Stromal cell of bone marrow (primary cell): ENCODE measurements around the gene SFXN3.

Experiments used
- DNase-seq: peaks from one replicate; pipeline ENCODE4 v3.0.0-alpha.2; 2012; ENCODE audit warnings: low read depth

The SFXN3 gene

DNA sequence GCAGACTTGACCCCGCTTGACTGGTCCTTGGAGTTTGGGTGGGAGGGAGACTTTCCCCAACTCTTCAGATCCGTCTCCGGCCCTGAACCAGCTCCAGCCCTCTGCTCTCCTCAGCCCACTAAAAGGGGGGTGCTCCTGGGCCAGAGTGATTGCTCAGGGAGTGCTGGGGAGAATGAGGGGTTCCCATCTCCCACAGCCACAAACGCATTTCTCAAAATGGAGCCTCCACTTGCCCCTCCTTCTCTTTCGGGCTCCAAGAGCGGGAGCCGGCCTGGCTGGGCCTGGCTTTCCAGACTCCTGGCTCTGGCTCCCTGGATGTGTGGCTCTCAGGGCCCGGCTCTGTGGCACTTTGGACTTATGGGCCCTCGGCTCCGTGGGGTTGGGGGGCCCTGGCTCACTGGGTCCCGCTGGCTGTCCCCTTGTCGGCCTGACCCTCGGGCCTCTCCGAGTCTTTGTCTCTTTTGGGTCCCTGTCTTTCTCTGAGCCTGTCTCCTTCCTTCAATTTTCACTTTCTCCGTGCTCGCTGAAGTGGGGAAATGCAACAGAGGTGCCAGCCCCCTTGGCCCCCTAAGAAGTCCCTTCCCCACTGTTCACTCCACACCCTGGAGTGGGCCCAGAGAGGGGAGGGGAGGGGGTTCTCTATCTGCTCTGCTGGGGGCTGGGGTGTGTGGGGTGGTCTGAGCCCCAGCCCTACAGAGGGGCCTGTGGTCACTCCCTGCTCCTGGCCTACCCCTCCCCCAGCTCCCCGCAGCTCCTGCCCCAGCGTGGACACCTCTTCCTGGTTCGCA, 30.7 kb upstream of the SFXN3 start:
- DNase-seq = no peak

DNA sequence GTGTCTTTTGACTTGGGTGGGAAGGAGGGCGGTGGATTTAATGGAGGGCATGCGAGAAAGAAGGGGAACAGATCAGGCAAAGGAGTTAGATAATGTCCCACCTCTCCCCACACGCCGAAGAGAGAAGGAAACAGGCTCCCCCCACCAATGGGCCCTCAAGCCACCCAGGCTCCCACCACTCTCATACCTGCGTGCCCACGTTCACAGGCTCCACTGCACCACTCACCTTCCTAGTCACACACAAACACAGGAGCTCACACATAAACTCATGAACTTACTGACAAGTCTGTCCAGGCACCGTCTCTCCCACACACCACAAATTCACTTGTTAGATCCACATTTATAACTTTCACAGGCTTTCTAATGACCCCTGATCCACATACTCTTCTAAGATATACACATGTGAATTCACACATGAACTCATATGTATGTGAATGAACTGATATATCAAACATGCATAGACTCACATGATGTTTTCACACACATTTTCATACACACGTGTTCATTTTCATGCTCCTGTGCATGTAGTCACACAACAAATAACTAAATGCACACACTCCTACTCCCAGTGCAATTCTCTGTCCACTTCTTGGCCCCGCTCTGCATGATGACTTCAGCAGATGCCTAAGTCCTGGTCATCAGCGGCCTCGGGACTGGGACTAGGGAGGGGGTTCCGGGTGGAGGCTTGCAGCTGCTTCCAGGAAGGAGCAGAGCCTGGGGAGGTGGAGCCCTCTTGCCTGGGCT, 29.9 kb upstream of the SFXN3 start:
- peak; percentile 95 for DNase-seq

DNA sequence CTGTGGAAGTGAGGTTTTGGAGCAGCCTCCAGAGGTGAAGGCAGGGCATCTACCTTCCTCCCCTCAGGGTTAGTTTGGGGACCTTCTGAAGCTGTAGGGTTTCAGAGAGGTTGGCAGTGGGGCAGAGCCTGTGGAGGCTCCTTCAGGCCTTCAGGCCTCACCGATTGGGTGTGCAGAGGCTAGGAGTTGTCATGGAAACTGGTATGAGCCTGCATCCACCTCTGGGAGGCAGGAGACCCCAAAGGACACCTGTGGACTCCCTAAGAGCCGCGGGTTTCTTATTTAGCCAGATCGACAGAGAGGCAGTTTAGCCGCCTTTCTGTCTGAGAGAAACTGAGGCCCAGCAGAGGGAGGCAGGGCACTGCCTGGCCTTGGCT, 29.4 kb upstream of the SFXN3 start:
- no peak for DNase-seq

DNA sequence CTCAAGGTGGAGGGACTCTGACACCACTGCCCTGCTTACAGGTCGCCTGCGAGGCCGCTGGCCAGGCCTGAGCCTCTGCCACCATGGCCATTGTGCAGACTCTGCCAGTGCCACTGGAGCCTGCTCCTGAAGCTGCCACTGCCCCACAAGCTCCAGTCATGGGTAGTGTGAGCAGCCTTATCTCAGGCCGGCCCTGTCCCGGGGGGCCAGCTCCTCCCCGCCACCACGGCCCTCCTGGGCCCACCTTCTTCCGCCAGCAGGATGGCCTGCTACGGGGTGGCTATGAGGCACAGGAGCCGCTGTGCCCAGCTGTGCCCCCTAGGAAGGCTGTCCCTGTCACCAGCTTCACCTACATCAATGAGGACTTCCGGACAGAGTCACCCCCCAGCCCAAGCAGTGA, 28.6 kb upstream of the SFXN3 start:
- no peak for DNase-seq

DNA sequence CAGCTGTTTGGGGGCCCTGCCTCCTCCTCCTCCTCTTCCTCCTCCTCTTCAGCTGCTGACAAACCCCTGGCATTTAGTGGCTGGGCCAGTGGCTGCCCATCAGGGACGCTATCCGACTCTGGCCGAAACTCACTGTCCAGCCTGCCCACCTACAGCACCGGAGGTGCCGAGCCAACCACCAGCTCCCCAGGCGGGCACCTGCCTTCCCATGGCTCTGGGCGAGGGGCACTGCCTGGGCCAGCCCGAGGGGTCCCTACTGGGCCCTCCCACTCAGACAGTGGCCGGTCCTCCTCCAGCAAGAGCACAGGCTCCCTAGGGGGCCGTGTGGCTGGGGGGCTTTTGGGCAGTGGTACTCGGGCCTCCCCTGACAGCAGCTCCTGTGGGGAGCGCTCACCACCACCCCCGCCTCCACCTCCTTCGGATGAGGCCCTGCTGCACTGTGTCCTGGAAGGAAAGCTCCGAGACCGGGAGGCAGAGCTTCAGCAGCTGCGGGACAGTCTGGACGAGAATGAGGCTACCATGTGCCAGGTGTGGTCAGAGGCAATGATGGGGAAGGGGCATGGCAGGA, 27.3 kb upstream of the SFXN3 start:
- no peak for DNase-seq

DNA sequence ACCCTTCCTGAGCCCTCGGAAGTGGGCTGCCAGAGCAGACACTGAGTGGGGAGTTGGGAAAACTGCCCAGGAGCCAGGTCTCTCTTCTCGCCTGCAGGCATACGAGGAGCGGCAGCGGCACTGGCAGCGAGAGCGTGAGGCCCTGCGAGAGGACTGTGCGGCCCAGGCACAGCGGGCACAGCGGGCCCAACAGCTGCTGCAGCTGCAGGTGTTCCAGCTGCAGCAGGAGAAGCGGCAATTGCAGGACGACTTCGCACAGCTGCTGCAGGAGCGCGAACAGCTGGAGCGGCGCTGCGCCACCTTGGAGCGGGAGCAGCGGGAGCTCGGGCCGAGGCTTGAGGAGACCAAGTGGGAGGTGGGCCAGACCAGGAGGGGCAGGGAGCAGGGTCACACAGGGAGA, 25.7 kb upstream of the SFXN3 start:
- DNase-seq = no peak

DNA sequence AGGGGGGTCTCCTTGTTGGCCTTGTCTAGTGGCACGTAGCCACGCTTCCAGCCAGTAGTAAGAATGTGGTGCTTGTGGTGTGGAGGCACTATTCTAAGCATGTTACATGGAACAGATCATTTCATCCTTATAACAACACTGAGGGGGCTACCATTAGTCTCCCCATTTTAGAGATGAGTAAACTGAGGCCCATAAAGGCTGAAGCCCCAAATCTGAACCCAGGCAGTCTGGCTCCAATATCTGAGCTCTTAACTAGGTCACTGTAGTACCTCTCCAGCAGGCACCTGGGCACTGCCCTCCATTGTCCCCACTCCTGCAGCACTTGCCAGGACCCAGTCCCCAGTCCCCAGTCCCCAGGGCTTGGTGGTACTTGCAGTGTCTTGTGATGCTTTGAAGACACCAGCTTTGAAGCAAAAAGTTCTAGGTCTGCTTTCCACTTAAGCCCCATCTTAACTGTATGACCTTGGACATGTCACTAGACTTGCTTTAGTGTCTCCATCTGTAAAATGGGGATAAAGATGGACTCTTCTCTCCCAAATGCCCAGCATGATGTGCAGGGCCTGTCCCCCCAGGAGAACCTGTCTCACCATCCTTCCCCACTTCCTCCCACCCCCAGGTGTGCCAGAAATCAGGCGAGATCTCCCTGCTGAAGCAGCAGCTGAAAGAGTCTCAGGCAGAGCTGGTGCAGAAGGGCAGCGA, 25.0 kb upstream of the SFXN3 start:
- DNase-seq = no peak

DNA sequence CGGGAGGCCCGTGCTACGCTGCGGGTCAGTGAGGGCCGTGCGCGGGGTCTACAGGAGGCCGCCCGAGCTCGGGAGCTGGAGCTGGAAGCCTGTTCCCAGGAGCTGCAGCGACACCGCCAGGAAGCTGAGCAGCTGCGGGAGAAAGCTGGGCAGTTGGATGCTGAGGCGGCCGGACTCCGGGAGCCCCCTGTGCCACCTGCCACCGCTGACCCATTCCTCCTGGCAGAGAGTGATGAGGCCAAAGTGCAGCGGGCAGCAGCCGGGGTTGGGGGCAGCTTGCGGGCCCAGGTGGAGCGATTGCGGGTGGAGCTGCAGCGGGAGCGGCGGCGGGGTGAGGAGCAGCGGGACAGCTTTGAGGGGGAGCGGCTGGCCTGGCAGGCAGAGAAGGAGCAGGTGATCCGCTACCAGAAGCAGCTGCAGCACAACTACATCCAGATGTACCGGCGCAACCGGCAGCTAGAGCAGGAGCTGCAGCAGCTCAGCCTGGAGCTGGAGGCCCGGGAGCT, 24.4 kb upstream of the SFXN3 start:
- DNase-seq = no peak

DNA sequence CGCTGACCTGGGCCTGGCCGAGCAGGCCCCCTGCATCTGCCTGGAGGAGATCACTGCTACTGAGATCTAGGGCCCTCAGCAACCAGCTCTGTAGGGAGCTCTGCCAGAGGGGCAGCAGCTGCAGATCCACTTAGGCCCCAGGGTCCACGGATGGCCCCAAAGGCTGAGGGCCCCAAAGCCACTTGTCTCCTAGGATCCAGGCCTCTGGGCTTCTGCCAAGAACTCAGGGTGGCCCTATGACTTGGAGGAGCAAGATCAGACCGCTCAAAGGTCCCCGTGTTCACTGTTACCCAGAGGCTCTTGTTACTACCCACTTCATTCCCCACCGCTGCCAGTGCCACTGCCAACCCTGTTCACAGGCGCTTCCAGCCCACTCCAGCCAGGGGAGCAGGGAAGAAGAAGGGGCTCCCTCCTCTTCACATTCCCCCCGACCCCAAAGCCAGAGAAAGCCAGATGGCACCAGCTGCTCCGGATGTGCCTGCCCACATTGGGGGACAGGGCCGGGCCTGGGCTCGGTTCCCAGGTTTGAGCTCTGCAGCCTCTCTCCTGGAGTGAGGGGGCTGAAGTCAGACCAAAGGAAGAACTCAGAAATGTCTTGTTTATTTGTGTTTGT, 23.8 kb upstream of the SFXN3 start:
- no peak for DNase-seq

DNA sequence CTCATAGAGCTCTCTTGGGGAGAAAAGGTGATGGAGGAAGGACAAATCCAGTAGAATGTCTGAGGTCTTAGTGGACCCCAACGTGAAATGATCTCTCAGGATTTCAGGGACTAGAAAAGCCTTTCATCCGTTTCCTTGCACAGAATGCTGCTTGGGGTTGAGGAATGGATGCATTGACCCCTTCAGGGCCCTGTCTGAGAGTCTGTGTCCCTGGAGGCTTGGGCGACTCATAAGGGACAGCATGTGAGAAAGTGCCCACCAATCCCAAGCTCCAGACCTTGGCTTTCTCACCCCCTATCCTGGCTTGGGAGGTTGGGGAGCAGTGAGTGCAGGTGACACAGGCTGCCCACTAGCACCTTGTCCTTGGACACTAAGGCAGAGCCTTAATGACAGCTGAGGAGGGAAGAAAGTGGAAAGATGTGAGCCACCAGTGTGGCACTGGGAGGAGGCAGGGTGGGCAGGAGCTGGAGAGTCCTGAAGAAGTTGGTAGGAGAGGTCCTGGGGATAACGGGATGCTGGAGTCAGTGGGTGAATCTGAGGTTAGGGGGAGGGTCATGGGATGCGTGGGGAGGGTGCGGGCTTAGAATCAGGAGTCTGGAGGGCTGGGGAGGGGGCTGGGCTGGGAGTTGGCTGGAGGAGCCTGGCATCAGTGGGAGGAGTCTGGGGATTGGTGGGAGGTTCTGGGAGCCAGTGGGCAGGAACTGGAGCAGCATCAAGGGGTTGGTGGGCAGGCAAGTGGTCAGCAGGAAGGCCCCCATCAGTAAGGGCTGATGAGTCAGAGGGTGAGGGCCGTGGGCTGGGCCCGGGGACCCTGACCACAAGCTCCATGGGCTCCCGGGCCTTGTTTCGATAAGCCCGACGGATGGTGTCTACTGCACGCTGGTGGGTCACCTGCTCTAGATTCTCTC, 22.9 kb upstream of the SFXN3 start:
- no peak for DNase-seq

DNA sequence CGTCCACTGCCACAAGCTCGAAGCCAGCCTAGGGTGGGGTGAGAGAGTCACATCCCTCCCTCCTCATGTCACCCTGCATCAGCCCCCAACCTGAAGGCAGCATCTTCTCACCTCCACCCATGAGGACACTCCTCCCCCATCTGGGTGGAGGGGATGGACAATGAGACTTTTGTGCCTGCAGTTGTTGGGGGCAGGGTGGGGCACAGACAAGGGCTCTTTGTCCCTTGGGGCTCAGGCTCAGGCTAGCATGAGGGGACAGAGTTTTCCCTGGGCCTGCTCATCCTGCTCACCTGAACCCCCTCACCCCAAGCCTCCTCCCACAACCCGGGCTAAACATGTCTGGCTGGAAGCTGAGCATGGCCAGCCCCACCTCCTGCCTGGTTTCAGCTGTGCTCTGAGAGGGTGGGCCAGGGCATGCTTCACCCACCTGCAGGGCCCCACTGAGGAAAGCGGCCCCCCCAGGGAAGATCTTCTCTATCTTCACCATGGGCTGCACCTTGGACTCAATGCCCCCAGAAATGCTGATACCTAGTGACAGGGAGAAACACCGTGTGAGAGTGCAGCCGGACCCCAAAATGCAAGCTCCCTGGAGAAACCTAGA, 22.1 kb upstream of the SFXN3 start:
- no peak for DNase-seq

DNA sequence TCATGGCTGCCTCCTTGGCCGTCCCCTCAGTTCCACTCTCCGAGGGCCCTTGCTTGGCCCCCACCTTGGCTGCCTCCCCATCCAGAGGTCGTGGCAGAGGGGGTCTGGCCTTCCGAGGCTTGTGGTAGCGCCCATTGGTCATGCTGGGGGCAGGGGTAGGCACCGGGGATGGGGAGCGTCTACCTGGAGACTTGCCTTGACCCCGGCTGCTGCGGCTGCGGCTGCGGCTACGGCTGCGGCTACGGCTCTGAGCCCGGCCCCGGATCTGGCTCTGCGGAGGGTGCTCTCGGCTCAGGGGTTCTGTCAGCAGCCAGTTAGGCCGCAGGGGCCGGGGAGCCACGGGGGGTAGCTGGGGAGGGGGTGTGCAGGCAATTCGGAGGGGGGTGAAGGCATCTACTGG, 20.7 kb upstream of the SFXN3 start:
- DNase-seq = no peak

DNA sequence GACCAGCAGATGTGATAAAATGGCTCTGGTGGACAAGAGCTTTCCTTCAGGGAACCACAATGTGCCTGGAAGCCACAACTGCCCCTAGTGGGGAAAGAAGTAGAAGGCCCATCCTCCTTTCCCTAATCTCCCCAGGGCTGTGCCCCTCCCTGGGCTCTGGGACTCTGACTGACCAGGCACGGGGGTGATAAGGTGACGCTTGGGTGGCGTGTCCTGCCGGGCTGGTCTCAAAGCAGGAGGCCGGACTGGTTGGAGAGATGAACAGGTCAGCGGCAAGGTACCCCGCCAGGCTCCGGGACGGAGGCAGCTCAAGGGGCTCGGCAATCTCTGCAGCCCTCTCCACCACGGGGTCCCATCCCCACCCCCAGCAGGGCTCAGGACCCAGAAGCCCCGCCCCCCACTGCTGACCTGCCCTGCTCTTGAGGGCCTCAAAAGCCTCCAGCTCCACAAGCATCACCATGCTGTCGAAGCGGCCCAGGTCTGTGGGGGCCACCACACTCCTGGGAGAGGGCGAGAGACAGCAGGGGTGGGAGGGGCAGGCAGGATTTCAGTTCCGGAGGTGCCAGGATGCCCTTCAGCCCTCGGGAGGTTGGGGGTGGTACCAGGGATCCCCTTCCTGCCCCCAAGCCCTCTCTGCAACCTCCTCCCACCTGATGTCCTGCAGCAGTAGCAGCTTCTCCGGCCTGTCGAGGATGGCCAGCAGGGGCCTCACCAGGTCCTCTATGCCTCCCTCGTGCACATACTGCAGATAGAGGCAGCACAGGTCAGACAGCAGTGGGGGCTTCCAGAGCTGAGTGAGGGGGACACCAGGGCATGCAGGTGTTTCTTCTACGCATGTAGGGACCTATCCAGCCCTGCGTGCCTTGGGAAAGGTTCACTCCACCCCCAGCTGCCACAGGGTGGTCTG, 19.3 kb upstream of the SFXN3 start:
- DNase-seq = no peak

DNA sequence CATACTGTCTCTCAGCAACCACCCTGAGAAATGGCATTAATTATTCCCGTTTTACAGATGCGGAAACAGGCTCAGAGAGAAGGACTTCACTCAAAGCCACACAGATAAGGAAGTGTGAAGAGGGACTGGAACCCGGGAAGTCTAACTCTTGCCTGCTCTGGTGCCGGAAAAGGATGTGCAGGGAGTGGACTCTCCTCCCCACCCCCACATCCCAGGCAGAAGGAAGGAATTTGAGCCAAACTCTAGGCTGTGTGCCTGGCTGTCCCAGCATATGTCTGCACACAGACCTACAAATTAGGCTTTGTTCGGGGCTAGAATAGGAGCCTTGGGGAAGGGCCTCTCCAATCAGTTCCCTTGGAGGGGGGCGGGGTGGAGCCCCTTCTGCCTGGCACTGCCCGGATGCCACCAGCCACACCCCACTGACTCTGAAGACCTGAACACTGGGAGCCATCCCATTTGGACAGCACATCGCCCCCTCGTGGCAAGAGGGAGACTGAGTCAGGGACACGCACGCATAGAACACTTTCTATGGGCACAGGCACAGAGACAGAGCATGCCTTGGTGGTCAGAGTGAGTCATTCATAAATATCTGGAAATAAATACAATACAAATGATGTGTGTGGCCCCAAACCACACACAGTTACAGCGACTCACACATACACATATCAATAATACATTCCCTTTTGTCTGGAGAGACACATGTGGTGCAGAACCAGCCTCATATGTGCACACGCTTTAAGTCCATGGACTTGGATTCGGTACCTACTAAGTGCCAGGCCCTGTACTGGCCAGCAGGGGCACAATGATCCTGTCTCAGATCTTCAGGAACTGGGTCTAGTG, 18.3 kb upstream of the SFXN3 start:
- peak; percentile 90 for DNase-seq

DNA sequence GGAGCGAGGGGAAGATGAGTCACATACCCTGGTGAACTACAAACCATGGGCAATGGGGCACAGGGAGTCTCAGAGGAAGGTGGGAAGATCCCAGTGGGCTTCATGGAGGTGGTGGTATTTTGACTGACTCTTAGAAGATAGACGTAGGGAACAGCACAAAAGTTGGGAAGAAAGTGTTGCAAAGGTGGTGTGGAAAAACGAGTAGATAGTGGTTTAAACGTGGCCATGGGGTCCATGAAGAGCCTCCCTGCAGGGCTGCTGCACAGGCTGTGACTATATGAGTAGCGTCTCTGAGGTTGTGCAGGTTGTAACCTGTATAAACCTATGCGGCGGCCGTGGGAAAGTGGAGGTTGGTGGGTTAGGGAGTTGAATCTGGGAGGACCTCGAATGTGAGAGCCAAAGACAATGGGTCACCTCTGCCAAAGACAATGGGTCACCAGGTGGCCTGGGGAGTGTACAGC, 17.6 kb upstream of the SFXN3 start:
- no peak for DNase-seq

DNA sequence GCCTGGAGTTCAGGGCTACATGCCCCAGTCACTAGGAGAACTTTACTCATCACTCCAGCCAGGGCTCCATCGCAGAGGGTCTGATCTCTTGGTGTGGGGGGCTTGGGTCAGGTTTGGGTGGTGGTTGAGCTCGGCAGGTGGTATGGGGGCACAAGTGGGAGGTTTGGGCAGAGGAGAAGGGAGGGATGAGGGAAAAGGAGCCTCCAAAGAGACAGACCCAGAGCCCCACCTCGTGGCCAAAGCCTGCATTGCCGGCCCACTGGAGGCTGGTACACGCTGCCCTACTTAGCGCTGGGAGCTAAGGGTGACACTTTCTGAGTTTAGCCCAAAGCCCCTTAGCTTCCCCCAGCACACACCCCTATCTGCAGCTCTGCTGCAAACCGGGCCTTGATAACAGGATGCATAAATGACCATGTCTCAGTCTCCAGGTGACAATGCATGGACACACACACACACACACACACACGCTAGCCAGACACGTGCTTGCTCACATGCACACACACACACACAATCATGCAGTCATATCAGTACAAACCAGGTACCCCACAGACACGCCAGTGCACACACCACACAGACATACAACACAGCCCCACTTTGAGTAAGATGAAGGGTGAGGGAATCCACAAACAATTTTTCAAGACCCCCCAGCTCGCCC, 16.7 kb upstream of the SFXN3 start:
- DNase-seq = peak; percentile 38

DNA sequence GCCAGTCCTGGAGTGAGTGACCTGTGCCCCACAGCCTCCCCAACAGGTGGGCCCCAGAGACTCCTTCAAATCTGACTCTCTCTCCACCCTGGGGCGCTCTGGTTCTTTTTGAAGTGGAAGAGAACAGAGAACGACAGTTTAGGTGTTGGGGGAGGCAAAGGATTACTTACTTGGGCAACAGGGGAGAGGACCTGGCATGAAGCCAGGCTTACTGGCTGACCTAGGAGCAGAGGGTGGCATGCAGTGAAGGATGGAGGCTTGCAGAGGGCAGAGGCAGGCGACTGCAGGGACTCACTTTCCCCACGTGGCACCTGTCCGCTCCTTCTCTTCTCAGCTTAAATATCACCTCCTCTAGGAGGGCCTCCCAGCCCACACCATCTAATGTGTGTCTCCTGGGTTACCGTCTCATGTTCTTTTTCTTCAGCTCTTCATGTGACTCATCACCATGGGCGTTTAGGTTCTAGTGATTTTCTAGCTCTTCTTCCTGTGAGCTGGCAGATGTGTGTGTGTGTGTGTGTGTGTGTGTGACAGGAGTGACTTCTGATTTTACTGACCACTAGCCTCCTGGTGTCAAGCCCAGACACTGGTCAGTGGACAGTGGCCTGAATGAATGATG, 16.0 kb upstream of the SFXN3 start:
- peak; percentile 91 for DNase-seq

DNA sequence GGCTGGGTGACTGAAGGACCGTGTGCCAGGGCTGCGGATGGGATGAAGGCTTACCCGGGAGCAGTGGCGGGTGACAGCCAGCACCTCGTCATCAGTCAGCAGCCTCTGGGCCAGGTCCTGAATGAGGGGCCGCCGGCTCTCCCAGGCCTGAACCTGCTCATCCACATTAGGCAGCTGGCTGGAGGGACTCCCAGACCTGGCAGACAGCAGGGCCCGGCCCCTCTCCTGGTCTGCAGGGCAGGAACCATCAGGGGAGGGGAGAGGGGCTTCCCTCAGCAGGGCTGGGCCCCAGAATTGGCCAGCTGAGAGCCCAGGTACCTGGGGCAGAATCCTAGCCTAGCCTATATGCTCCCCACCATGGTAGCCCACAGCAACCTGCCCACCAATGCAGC, 15.5 kb upstream of the SFXN3 start:
- no peak for DNase-seq
